Measurements from ENCODE around the gene LRRC38.
"Not testable (repeated sequence)": the region's sequence is repeated elsewhere in the genome, so short reads cannot be mapped to it uniquely, and the experiment has no call there.

Gene LRRC38

DNA sequence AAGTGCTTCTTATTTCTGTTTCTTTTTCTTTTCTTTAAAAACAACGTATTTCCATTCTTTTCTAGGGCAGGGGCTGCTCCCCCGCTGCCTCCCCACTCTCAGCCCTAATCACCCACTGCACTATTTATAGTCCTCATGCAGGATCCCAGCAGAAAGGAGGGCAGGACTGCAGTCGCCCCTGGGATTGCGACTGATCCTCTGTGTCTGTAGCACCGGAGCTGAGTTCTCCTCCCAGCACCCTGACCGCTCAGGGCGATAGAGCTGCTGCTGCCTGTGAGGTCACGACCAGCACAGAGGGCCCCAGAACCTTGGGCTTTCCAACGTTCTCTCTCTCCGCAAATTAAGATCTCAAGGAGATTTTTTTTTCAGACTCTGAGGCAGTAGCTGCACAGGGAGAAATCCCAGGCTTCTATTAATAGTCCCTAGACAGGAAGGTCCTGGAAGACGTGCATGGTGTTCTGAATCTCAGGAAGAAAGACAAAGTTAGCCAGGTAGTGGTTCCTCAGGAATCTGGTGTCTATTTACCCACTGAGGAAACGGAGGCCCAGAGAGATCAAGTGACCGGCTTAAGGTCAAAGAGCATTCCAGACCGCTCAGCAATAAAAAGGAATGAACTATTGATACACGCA is 56.8 kb downstream of the LRRC38 start:
- DNase-seq, result no peak

DNA sequence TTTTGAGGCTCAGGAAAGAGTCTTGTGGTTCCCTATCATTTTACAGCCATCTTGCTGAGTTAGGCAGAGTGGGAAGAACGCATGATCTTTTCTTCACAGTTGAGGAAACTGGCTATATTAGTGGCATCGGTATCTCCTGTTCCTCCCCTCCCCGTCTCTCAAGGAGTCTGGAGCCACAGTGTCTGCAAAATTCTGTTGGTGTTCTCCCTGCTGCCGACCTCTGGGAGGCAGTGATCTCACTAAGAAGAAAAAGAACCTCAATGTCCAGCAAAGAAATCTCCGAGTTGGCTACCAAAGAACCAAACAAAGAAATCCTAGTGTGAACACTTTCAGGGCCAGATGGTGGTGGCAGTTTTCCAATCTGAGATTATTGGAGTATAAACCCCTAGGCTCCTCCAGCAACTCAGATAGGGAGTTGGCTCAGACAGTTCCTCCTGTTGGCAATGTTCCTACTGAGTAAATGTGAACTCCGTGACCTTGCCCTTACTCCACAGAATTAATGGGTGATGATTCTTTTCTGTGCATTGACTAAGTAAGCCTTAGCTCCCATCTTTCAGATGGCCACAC is 62.3 kb downstream of the LRRC38 start:
- DNase-seq, result no peak

DNA sequence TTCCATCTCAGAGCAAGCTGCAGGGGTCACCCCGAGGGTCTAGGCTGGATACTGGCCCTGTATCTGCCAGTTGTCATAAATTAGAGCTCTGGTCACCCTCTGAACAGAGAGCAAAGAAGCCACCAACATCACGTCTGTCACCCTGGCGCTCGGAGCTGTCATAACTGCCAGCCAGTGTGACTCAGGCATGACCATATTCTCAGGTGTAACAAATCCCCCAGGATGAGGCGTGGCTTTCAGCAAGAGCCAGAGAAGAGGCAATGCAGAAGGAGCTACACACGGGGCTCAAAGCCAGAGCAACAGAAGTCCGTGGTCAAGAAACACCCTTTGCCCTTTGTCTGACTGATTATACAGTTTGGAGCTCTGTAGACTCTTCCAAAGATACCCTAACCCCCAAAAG is 63.6 kb downstream of the LRRC38 start:
- no peak for DNase-seq

DNA sequence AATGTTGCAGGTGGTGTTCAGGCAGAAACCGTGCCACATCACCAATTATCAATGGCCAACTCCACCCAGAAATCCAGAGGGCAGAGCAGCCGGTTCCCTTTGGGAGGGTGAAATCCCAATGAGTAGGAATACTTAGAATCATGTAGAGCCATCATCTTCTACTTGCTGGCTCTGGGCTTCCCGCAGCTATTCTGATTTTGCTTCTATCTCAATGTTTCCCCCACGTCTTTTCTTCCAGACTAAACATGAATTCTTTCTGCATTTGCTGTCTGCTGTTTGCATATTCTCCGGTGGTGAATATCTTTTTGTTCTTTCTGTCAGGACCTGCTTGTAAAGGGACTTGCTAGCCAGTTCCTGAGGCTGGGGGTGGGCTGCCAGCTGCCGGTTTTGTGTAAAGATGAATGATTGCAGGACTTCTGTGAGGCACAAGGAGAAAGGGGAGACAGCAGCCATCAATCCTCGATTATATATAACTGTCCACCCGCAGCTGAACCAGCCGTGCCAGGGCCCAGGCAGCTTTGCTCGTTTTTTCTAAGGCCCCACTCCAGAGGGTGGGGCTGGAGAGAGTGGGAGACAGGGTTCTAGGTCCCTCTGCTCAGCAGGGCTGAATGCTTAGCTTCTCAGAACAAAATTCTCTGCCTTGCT is 70.3 kb downstream of the LRRC38 start:
- no peak for DNase-seq

DNA sequence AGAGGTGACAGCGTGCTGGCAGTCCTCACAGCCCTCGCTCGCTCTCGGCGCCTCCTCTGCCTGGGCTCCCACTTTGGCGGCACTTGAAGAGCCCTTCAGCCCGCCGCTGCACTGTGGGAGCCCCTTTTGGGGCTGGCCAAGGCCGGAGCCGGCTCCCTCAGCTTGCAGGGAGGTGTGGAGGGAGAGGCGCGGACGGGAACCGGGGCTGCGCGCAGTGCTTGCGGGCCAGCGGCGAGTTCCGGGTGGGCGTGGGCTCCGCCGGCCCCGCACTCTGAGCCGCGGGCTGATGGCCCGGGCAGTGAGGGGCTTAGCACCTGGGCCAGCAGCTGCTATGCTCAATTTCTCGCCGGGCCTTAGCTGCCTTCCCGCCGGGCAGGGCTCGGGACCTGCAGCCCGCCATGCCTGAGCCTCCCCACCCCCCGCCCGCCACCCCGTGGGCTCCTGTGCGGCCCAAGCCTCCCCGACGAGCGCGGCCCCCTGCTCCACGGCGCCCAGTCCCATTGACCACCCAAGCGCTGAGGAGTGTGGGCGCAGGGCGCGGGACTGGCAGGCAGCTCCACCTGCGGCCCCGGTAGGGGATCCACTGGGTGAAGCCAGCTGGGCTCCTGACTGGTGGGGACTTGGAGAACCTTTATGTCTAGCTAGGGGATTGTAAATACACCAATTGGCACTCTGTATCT is 74.6 kb downstream of the LRRC38 start:
- not testable (repeated sequence) for DNase-seq

DNA sequence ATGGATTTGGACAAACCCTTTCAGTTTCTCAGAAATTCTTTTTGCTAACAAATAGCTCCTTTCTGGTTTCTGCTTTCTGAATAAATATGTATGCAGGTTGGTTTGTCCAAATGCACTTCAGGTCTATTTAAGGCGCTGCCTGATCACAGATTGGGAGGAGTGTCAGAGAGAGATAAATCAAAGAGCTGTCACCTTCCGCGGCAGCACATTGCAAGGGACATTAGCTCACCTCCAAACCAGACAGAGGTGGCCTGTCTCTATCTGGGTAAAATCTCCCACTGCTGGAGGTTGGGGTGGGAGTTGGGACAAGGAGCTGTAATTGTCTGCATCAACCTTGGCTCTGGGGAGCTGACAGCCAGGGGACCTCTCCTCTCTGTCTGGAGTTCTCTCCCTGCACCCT is 78.3 kb downstream of the LRRC38 start:
- no peak for DNase-seq

DNA sequence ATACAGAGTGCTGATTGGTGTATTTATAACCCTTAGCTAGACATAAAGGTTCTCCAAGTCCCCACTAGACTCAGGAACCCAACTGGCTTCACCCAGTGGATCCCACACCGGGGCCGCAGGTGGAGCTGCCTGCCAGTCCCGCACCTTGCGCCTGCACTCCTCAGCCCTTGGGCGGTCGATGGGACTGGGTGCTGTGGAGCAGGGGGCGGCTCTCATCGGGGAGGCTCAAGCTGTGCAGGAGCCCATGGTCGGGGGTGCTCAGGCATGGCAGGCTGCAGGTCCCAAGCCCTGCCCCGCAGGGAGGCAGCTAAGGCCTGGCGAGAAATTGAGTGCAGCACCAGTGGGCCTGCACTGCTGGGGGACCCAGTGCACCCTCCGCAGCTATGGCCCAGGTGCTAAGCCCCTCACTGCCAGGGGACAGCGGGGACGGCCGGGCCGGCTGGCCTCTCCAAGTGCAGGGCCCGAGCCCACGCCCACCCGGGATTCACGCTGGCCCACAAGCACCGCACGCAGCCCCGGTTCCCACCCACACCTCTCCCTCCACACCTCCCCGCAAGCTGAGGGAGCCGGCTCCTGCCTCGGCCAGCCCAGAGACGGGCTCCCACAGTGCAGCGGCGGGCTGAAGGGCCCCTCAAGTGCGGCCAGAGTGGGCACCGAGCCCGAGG is 80.0 kb downstream of the LRRC38 start:
- DNase-seq, result not testable (repeated sequence)

DNA sequence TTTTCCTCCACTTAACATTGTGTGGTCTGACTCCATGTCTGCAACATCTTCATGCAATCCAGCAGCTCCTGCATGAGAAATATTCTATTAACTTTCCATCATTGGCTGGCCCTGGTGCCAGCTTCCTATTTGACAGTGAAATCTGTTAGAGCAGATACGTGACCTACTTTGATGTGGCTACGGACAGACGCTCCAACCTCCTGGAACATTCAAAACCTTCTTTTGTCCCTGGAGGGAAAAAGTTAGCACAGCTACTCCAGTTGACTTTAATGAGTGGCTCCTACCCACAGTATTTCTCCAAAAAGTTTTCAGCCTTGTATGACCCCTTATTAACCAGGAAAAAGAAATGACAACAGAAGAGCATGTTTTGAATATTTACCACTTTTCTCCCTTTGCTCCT is 81.6 kb downstream of the LRRC38 start:
- no peak for DNase-seq

DNA sequence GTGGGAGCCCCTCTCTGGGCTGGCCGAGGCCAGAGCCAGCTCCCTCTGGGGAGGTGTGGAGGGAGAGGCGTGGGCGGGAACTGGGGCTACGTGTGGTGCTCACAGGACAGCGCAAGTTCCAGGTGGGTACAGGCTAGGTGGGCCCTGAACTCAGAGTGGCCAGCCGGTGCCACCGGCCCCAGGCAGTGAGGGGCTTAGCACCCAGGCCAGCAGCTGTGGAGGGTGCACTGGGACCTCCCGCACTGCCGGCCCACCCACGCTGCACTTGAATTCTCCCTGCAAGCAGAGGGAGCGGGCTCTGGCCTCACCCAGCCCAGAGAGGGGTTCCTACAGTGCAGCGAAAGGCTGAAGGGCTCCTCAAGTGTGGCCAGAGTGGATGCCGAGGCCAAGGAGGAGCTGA is 83.3 kb downstream of the LRRC38 start:
- no peak for DNase-seq

All from fibroblast of skin of right quadriceps (primary cell).